GM19025 (cell line): Measurements from ENCODE around the gene ANKRD39.
"Not testable (repeated sequence)": the region's sequence is repeated elsewhere in the genome, so short reads cannot be mapped to it uniquely, and the experiment has no call there.

Experiments
- ATAC-seq: cut with Tn5 transposase; IDR thresholded peaks from one replicate; pipeline ENCODE4 v1.9.1; 2021; ENCODE audit warnings: mild to moderate bottlenecking, low read depth, moderate library complexity; ENCODE audit not compliant: unreplicated experiment

Gene ANKRD39

GRCh38 chr2:96874198-96874831, 16.5 kb upstream of the ANKRD39 start:
- peak; percentile 64 for ATAC-seq

GRCh38 chr2:96873651-96874096, 15.9 kb upstream of the ANKRD39 start:
- no peak for ATAC-seq

GRCh38 chr2:96872591-96873349, 15.0 kb upstream of the ANKRD39 start:
- no peak for ATAC-seq

GRCh38 chr2:96870626-96871255, 12.9 kb upstream of the ANKRD39 start:
- ATAC-seq, result no peak

GRCh38 chr2:96869822-96870625, 12.2 kb upstream of the ANKRD39 start, which contains the start of gene SEMA4C:
SEMA4C (minus strand) TSS chr2:96870080; CDS start chr2:96867886, 2,194 bp downstream.
- ATAC-seq, result no peak

GRCh38 chr2:96869281-96869821, 11.5 kb upstream of the ANKRD39 start:
- ATAC-seq, result peak; percentile 12

GRCh38 chr2:96868555-96869280, 10.9 kb upstream of the ANKRD39 start:
- peak; percentile 35 for ATAC-seq

- peak; percentile 9 for ATAC-seq
Observed at GRCh38 chr2:96867756-96868554, 10.1 kb upstream of the ANKRD39 start.

GRCh38 chr2:96866986-96867755, 9.4 kb upstream of the ANKRD39 start:
- no peak for ATAC-seq

- ATAC-seq, result no peak
Observed at GRCh38 chr2:96866586-96866985, 8.8 kb upstream of the ANKRD39 start.

GRCh38 chr2:96866149-96866548, 8.3 kb upstream of the ANKRD39 start:
- ATAC-seq, result no peak

GRCh38 chr2:96865654-96866053, 7.8 kb upstream of the ANKRD39 start:
- ATAC-seq, result no peak

- ATAC-seq, result no peak
Observed at GRCh38 chr2:96864343-96865091, 6.7 kb upstream of the ANKRD39 start.

- no peak for ATAC-seq
Observed at GRCh38 chr2:96863575-96864342, 5.9 kb upstream of the ANKRD39 start.

- not testable (repeated sequence) for ATAC-seq
Observed at GRCh38 chr2:96863056-96863455, 5.2 kb upstream of the ANKRD39 start.

- no peak for ATAC-seq
Observed at GRCh38 chr2:96861074-96861473, 3.3 kb upstream of the ANKRD39 start.
